A549 (cell line): ENCODE measurements around the gene ARHGAP22. TPM values are rescaled to one million over a fixed set of nuclear protein-coding genes. Genes with fewer than 3 reads are reported as not detected.
"Not testable (repeated sequence)": the region's sequence is repeated elsewhere in the genome, so short reads cannot be mapped to it uniquely, and the experiment has no call there.

ENCODE experiments used
- ATAC-seq, 2 experiments: fragments of 200-7000 bp in 1 of 2; fragments of >200 bp in 1 of 2; cut with Nextera tagmentation in 1 of 2; cut with Tn5 transposase in 1 of 2; 3 replicates each; pipeline versions ENCODE4 v1.8.0 to v1.9.1; 2018 to 2020; ENCODE audit warnings: mild to moderate bottlenecking in 1 of 2, moderate library complexity in 1 of 2
- CTCF ChIA-PET: fragments of 300-600 bp; sonication (Branson Sonifier 250); formaldehyde crosslinking; extraction: SDS; loops from one replicate; lab custom pipeline; 2021; ENCODE audit warnings: antibody characterized with exemption, inconsistent platforms; lab: Yijun Ruan, JAX
- POLR2A ChIA-PET: fragments of 350-600 bp; formaldehyde crosslinking; extraction: SDS; loops from one replicate; lab custom pipeline; 2021; ENCODE audit warnings: antibody characterized with exemption, inconsistent platforms; lab: Yijun Ruan, JAX
- DNase-seq, 2 experiments: peaks; one replicate each; pipeline versions ENCODE4 v3.0.0 to v3.0.0-alpha.2; 2011 to 2016; ENCODE audit warnings: low read depth in 1 of 2, low spot score in 1 of 2
- FAIRE-seq: peaks from 2 replicates; lab custom pipeline; 2011; peaks lifted over from hg19 to GRCh38; lab: Jason Lieb, UNC
- H3K27ac ChIP-seq, 2 experiments: fragments of >200 bp; sonication (Bioruptor Twin); formaldehyde crosslinking; 3 replicates each; pipeline ENCODE4 v1.5.1; 2016 to 2017
- H3K4me1 ChIP-seq: fragments of >200 bp; sonication (Bioruptor Twin); formaldehyde crosslinking; 3 replicates; pipeline ENCODE4 v1.6.1; 2016
- H3K4me2 ChIP-seq: fragments of >200 bp; sonication (Bioruptor Twin); formaldehyde crosslinking; 3 replicates; pipeline ENCODE4 v1.6.1; 2016
- H3K4me3 ChIP-seq: fragments of >200 bp; sonication (Bioruptor Twin); formaldehyde crosslinking; 3 replicates; pipeline ENCODE4 v1.5.1; 2016
- H3K9me3 ChIP-seq: fragments of >200 bp; sonication (Bioruptor Twin); formaldehyde crosslinking; 3 replicates; pipeline ENCODE4 v1.6.1; 2016
- CHD2 ChIP-seq: fragments of 150-350 bp; IDR thresholded peaks from 2 replicates; pipeline ENCODE4 v1.6.1; 2014; ENCODE audit warnings: low read length; ENCODE audit not compliant: partially characterized antibody
- EHF ChIP-seq: fragments of 250-450 bp; sonication (Bioruptor Pico); IDR thresholded peaks from 2 replicates; pipeline ENCODE4 v1.5.0; 2020; ENCODE audit warnings: mild to moderate bottlenecking
- EHMT2 ChIP-seq: fragments of 200-600 bp; sonication (generic); IDR thresholded peaks from 2 replicates; pipeline ENCODE4 v1.6.1; 2016; ENCODE audit warnings: antibody characterized with exemption, low read depth, mild to moderate bottlenecking, moderate library complexity
- FOSB ChIP-seq: fragments of 250-450 bp; sonication (Bioruptor Pico); IDR thresholded peaks from 2 replicates; pipeline ENCODE4 v1.5.0; 2020; ENCODE audit warnings: mild to moderate bottlenecking, moderate library complexity
- GATA3 ChIP-seq: IDR thresholded peaks from 2 replicates; pipeline ENCODE4 v1.6.1; 2012; ENCODE audit warnings: borderline replicate concordance
- KDM1A ChIP-seq: fragments of 200-600 bp; sonication (generic); IDR thresholded peaks from 2 replicates; pipeline ENCODE4 v1.6.1; 2016; ENCODE audit warnings: low read depth, mild to moderate bottlenecking
- MYC ChIP-seq: IDR thresholded peaks from 2 replicates; pipeline ENCODE4 v1.6.1; 2012; ENCODE audit warnings: mild to moderate bottlenecking, inconsistent platforms, low read length, improper control_type of control experiment, borderline replicate concordance
- NFE2L2 ChIP-seq: fragments of 150-350 bp; conservative IDR thresholded peaks from 2 replicates; pipeline ENCODE4 v1.6.1; 2014; ENCODE audit warnings: low read length
- NPAS2 ChIP-seq: fragments of 250-450 bp; sonication (Bioruptor Pico); IDR thresholded peaks from 2 replicates; pipeline ENCODE4 v1.8.0; 2022; ENCODE audit warnings: mild to moderate bottlenecking, moderate library complexity, borderline replicate concordance
- PHF8 ChIP-seq: fragments of 200-600 bp; sonication (generic); IDR thresholded peaks from 2 replicates; pipeline ENCODE4 v1.6.1; 2016; ENCODE audit warnings: low read depth, mild to moderate bottlenecking, antibody characterized with exemption, moderate library complexity, borderline replicate concordance
- RARB ChIP-seq: fragments of 250-450 bp; sonication (Bioruptor Pico); IDR thresholded peaks from 2 replicates; pipeline ENCODE4 v1.8.0; 2021; ENCODE audit warnings: mild to moderate bottlenecking, moderate library complexity
- RFX5 ChIP-seq: fragments of 450-650 bp; IDR thresholded peaks from 2 replicates; pipeline ENCODE4 v1.7.1; 2014; ENCODE audit warnings: antibody characterized with exemption, mild to moderate bottlenecking, moderate library complexity
- SMC3 ChIP-seq: fragments of >200 bp; sonication (Bioruptor Twin); formaldehyde crosslinking; IDR thresholded peaks from 3 replicates; pipeline ENCODE4 v1.6.1; 2018; ENCODE audit warnings: inconsistent platforms
- TFCP2L1 ChIP-seq: fragments of 250-450 bp; sonication (Bioruptor Pico); IDR thresholded peaks from 2 replicates; pipeline ENCODE4 v1.5.0; 2021; ENCODE audit warnings: mild to moderate bottlenecking
- TP53 ChIP-seq: fragments of 250-450 bp; sonication (Bioruptor Pico); IDR thresholded peaks from 2 replicates; pipeline ENCODE4 v1.5.0; 2021; ENCODE audit warnings: mild to moderate bottlenecking, moderate library complexity
- ZNF302 ChIP-seq: fragments of 250-450 bp; sonication (Bioruptor Pico); IDR thresholded peaks from 2 replicates; pipeline ENCODE4 v1.9.0; 2021; ENCODE audit warnings: inconsistent platforms, mild to moderate bottlenecking, moderate library complexity
- WGBS: methylation state at CpG from one replicate; pipeline ENCODE4 v1.1.6; 2017; ENCODE audit errors: missing lambda C conversion rate; 5-methylcytosine and 5-hydroxymethylcytosine counted together
- polyA plus RNA-seq, 4 experiments: library from polyadenylated mRNA; depleted of rRNA in 3 of 4; stranded (reverse); fragments of >200 nt; fragmentation: RNase III in 1 of 4; extraction: RNeasy Plus Mini Kit Qiagen cat#74134 plus additional on column Dnase treatment in 1 of 4; gene quantifications; 2 replicates in 3 of 4; 3 replicates in 1 of 4; pipeline ENCODE4 v1.2.3, GENCODE V29; 2011 to 2017
- TF ChIP-seq, protein P1 (sequence below): fragments of 150-350 bp; IDR thresholded peaks from 2 replicates; pipeline ENCODE4 v1.6.1; 2014; ENCODE audit warnings: low read depth, mild to moderate bottlenecking, low read length
- TF ChIP-seq, protein P2 (sequence below): fragments of 250-450 bp; sonication (Bioruptor Pico); IDR thresholded peaks from 2 replicates; pipeline ENCODE4 v1.5.0; 2021; ENCODE audit warnings: mild to moderate bottlenecking, moderate library complexity, borderline replicate concordance
- TF ChIP-seq, protein P3 (sequence below): IDR thresholded peaks from 2 replicates; pipeline ENCODE4 v1.6.1; 2012

Gene ARHGAP22
- polyA plus RNA-seq, 2 of the 4 experiments (the other 2 are of a cell fraction): 1.9 to 3.2 TPM

DNA sequence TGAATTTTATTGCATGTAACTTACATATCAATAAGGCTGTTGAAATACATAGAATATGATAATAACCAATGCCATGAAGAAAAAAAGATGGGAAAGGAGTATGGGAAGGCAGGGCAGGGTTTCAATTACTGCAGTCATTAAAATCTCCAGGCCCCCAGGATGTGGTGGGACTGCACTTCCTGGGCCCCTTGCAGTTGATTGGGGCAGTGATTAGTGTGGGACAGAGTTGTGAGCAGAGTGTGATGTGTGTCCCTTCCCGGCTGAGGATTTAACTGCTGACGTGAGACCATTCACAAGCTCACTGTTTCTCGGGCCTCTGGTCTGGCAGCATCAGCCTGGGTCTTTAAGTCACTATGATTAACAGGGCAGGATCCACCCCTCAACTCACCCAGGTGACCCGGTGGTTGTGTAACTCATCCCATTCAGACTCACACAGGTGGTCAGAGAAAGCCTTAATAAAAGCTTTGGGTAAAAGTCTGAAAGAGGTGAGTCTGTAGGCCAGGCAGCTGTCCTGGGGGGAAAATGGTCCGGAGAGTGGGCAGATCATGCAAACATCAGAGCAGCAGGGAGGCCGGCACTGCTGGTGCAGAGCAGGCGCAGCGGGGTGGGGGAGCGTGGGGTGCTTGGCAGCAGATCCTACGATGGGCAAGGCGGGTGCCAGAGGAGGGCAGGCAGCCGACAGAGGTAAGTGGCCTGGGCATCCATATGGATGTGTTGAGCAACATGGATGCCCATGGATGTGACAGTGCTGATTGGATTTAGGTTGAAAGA, 43.5 kb upstream of the ARHGAP22 start (continued):
- TF ChIP-seq, protein P1, sequence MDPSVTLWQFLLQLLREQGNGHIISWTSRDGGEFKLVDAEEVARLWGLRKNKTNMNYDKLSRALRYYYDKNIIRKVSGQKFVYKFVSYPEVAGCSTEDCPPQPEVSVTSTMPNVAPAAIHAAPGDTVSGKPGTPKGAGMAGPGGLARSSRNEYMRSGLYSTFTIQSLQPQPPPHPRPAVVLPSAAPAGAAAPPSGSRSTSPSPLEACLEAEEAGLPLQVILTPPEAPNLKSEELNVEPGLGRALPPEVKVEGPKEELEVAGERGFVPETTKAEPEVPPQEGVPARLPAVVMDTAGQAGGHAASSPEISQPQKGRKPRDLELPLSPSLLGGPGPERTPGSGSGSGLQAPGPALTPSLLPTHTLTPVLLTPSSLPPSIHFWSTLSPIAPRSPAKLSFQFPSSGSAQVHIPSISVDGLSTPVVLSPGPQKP: no peak
- no peak for TF ChIP-seq FOSB (CRISPR knock-in tag)

DNA sequence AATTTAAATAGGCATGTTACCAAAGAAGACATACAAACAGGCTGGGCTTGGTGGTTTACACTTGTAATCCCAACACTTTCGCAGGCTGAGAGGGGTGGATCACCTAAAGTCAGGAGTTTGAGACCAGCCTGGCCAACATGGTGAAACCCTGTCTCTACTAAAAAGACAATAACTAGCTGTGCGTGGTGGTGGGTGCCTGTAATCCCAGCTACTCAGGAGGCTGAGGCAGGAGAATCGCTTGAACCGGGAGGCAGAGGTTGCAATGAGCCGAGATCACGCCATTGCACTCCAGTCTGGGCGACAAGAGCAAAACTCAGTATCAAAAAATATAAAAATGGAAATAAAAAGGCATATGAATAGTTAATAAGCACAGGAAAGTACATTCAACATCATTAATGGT, 42.2 kb upstream of the ARHGAP22 start:
- H3K27ac ChIP-seq, POLR2A ChIA-PET, H3K4me1 ChIP-seq, H3K4me3 ChIP-seq, ATAC-seq, H3K9me3 ChIP-seq, FAIRE-seq, H3K4me2 ChIP-seq, DNase-seq: not testable (repeated sequence)
- 95% methylated on average over 7 of the region's 7 CpGs for WGBS
- CTCF ChIA-PET: interaction anchor here (3.2 kb wide), 1 partner anchor 10 kb away, joined by 31 read pairs; no protein-coding TSS in a partner anchor

GRCh38 chr10:48645600-48645999, 40.7 kb upstream of the ARHGAP22 start:
- H3K27ac ChIP-seq: no peak overlapping the region
- H3K4me2 ChIP-seq: no peak overlapping the region
- WGBS: 69% methylated on average over 1 of the region's 1 CpG
- DNase-seq: no peak
- no peak for FAIRE-seq
- no peaks in the 10 kb centered on the region for H3K4me1 ChIP-seq
- CTCF ChIA-PET: interaction anchor here (2.5 kb wide), 1 partner anchor 10 kb away, joined by 21 read pairs; no protein-coding TSS in a partner anchor
- POLR2A ChIA-PET: no interaction called here
- peaks cover 7% of the 10 kb centered on the region; the same call in 2 of the 3 replicates for H3K9me3 ChIP-seq
- no peak overlapping the region for H3K4me3 ChIP-seq
- ATAC-seq: no peak
- TF ChIP-seq PHF8 (no peak), ZNF302 (CRISPR knock-in tag) (no peak), TP53 (CRISPR knock-in tag) (no peak), RFX5 (no peak), EHMT2 (no peak), RARB (CRISPR knock-in tag) (no peak), KDM1A (no peak), NFE2L2 (no peak), SMC3 (no peak), CHD2 (no peak), TFCP2L1 (CRISPR knock-in tag) (no peak), MYC (no peak), NPAS2 (CRISPR knock-in tag) (no peak), GATA3 (no peak), EHF (no peak)
- TF ChIP-seq, protein P2, sequence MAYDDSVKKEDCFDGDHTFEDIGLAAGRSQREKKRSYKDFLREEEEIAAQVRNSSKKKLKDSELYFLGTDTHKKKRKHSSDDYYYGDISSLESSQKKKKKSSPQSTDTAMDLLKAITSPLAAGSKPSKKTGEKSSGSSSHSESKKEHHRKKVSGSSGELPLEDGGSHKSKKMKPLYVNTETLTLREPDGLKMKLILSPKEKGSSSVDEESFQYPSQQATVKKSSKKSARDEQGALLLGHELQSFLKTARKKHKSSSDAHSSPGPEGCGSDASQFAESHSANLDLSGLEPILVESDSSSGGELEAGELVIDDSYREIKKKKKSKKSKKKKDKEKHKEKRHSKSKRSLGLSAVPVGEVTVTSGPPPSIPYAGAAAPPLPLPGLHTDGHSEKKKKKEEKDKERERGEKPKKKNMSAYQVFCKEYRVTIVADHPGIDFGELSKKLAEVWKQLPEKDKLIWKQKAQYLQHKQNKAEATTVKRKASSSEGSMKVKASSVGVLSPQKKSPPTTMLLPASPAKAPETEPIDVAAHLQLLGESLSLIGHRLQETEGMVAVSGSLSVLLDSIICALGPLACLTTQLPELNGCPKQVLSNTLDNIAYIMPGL (CRISPR knock-in tag): no peak
- TF ChIP-seq, protein P3, sequence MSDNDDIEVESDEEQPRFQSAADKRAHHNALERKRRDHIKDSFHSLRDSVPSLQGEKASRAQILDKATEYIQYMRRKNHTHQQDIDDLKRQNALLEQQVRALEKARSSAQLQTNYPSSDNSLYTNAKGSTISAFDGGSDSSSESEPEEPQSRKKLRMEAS: no peak

DNA sequence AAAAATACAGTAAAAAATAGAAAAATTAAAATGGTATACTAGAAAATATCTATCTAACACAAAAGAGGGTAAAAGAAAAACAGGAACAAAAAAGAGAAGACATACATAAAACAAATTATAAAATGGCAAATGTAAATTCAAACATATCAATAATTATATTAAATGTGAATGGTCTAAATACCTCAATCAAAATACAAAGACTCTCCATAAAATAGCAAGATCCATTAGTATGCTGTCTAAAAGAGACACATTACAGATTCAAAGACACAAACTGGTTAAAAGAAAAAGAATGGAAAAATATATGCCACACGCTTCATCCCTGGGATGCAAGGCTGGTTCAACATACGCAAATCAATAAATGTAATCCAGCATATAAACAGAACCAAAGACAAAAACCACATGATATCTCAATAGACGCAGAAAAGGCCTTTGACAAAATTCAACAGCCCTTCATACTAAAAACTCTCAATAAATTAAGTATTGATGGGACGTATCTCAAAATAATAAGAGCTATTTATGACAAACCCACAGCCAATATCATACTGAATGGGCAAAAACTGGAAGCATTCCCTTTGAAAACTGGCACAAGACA, 36.3 kb upstream of the ARHGAP22 start:
- ATAC-seq, FAIRE-seq, DNase-seq, H3K4me2 ChIP-seq, H3K27ac ChIP-seq, POLR2A ChIA-PET, H3K4me3 ChIP-seq, H3K4me1 ChIP-seq, H3K9me3 ChIP-seq: not testable (repeated sequence)
- CTCF ChIA-PET: interaction anchor here (6.6 kb wide), 1 partner anchor 15 kb away, joined by 69 read pairs; no protein-coding TSS in a partner anchor
- 79% methylated on average over 4 of the region's 4 CpGs for WGBS
